ENCODE measurements around the gene PTK7.
"Not testable (repeated sequence)": the region's sequence is repeated elsewhere in the genome, so short reads cannot be mapped to it uniquely, and the experiment has no call there.

Gene PTK7

DNA sequence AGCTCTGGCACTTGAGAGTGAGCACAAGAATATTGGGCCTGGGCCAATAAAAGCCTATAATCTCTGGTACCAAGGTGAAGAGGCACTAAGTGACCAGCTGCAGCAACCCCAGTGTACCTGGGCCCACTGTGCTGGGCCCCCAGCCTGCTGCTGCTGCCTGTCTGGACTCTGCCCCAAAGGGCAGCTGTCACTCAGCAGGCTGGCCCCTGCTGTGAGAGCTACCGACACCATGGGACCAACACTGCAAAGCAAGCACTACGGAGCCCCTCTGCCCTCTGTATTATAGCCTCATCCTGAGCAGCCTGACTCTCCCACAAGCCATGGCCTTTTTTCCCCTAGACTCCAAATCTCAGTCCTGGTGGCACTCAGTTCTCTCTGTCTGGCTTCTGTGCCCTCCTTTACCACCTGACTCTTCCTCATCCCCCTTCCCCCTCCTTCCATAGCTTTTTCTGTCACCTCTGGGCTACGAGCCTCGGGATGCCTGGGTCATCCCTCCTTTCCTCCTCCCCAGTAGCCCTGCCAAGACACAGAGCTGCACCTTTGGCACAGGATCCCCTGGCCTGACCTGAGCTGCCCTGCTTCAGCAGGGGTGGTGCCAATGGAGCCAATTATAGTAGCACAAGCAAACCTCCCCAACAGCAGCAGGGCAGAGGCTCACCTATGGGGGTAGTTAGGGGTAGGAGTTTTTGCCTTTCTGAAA is 40.5 kb upstream of the PTK7 start:
- DNase-seq (ENCODE audit: low read depth), result no peak
- no peak overlapping the region for H3K4me3 ChIP-seq (ENCODE audit: low read depth, low read length)
- TF ChIP-seq, protein P1, sequence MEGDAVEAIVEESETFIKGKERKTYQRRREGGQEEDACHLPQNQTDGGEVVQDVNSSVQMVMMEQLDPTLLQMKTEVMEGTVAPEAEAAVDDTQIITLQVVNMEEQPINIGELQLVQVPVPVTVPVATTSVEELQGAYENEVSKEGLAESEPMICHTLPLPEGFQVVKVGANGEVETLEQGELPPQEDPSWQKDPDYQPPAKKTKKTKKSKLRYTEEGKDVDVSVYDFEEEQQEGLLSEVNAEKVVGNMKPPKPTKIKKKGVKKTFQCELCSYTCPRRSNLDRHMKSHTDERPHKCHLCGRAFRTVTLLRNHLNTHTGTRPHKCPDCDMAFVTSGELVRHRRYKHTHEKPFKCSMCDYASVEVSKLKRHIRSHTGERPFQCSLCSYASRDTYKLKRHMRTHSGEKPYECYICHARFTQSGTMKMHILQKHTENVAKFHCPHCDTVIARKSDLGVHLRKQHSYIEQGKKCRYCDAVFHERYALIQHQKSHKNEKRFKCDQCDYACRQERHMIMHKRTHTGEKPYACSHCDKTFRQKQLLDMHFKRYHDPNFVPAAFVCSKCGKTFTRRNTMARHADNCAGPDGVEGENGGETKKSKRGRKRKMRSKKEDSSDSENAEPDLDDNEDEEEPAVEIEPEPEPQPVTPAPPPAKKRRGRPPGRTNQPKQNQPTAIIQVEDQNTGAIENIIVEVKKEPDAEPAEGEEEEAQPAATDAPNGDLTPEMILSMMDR (IDR thresholded peaks at IDR 0.05; ENCODE audit: low read depth, low read length, missing control alignments), result no peak

DNA sequence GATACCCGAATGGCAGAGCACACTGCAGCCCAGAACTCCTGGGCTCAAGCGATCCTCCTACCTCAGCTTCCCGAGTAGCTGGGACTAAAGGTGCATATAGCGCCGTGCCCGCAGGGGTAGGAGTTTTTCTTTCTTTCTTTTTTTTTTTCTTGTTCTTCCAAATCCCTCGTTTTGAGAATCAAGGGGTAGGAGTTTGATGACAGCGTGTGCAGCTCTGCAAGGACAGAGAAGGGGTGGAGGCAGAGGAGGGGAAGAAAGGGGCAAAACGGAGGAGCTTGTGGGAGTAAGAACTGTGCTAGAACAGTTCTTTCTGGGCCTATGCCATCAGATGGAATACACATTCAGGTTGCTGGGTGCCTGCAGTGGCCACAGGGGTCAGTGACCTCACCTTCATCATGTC is 39.4 kb upstream of the PTK7 start:
- no peak for DNase-seq (ENCODE audit: low read depth)
- TF ChIP-seq, protein P1 (IDR thresholded peaks at IDR 0.05; ENCODE audit: low read depth, low read length, missing control alignments), result no peak
- H3K4me3 ChIP-seq (ENCODE audit: low read depth, low read length), result no peak overlapping the region

DNA sequence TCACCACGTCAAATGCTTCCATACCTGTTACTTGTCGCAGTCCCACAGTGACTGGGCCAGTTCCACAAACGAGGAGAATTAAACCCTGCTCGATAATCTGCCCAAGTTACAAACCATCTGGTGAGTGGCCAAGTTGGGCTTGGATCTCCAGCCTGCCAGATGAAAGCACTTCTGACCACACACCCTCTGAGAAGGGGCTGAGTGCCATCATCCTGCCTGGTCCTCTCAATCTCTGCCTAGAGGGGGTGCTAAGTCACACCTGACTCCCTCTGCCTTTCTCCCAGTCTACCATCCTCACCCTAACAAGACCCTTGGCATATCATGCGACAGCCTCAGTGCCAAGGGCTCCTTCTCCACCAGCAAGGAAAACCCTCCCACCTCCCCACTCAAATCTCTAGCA is 38.9 kb upstream of the PTK7 start:
- no peak for DNase-seq (ENCODE audit: low read depth)
- H3K4me3 ChIP-seq (ENCODE audit: low read depth, low read length), result no peak overlapping the region
- TF ChIP-seq, protein P1 (IDR thresholded peaks at IDR 0.05; ENCODE audit: low read depth, low read length, missing control alignments), result no peak

DNA sequence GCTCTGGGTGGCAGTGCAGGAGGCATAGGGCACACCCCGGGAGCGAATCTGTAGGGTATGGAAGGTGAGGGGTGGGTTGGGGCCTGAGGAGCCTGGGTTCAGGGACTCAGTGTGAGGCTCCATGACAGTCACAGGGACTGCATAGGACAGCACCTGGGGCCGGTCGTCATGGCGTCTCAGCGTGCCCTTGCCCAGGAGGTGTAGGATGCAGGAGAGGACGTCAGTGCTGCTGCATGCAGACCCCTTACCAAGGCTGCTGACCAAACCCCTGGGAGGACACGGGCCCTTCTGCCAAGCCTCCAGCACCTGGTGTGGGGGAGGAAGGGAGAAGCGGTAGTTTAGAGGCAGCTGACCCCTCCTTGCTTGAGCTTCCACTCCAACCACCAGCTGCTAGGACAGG is 38.4 kb upstream of the PTK7 start:
- TF ChIP-seq, protein P1 (IDR thresholded peaks at IDR 0.05; ENCODE audit: low read depth, low read length, missing control alignments), result no peak
- no peak for DNase-seq (ENCODE audit: low read depth)
- H3K4me3 ChIP-seq (ENCODE audit: low read depth, low read length), result no peak overlapping the region

DNA sequence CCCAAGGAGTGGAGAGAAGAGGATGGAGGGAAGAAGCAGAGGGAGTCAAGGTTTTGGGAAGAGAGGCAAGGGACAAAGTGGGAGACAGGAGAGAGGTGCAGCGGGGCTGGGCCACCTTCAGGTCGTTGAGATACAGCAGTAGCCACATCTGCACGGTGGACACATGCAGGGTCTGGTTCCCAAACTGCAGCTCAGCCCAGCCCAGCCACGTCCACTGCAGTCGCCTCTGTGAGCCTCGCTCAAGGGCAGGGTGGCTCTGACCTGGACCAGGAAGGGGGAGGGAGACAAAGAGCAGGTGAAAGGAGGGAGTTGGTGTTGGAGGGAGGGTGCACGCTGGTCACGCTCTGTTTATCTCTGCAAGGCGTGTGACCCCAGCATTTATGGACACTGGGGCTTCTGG is 37.4 kb upstream of the PTK7 start:
- no peak overlapping the region for H3K4me3 ChIP-seq (ENCODE audit: low read depth, low read length)
- DNase-seq (ENCODE audit: low read depth), result no peak
- TF ChIP-seq, protein P1 (IDR thresholded peaks at IDR 0.05; ENCODE audit: low read depth, low read length, missing control alignments), result no peak

DNA sequence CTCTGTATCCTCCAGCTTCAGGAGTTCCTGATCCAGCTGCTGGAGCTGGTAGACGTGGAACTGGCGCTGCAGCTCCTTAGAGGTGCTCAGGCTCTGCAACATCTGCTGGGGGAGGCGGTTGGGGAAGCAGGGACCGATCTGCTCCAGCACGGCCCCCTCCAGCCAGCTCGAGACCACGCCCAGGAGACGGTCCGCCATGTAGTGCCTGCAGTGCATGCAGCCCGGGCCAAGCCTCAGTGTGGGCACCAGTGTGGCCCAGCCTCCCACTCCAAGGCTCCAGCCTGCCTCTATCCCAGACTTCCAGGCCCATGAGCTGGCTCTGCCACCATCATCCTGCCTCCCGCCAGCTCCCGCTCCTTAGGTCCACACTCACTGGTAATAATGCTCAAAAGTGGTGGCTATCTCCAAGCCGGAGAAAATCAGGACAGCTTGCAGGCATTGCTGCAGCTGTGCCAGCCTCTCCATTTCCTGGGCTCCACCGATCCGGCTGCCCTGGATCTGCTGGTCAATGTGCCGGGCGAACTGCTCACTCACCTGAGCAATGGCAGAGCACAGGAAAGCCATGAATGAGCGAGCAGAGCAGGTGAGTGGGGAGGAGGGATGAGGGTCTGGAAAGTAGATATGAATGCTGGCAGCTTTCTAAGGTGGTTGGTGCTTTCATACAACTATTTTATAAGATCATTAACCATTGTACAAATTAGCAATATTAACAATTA is 35.4 kb upstream of the PTK7 start:
- H3K4me3 ChIP-seq (ENCODE audit: low read depth, low read length), result no peak overlapping the region
- TF ChIP-seq, protein P1 (IDR thresholded peaks at IDR 0.05; ENCODE audit: low read depth, low read length, missing control alignments), result no peak
- DNase-seq (ENCODE audit: low read depth), result no peak

DNA sequence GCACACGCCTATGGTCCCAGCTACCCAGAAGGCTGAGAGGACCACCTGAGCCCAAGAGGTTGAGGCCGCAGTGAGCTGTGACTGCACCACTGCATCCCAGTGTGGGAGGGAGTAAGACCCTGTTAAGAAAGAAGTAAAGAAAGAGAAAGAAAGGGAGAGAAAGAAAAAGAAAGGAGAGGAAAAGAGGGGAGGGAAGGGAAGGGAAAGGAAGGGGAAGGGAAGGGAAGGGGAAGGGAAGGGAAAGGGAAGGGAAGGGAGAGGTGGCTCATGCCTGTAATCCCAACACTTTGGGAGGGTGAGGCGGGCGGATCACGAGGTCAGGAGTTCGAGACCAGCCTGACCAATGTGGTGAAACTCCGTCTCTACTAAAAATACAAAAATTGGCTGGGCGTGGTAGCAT is 34.6 kb upstream of the PTK7 start:
- H3K4me3 ChIP-seq (ENCODE audit: low read depth, low read length); DNase-seq (ENCODE audit: low read depth): not testable (repeated sequence)

Measured in GM12864 (cell line).